HL-60 (cell line): Measurements from ENCODE around the gene HRK.

Experiments
- DNase-seq, 2 experiments: peaks; one replicate each; pipeline ENCODE4 v3.0.0-alpha.2; 2010 to 2020; ENCODE audit warnings: low read depth in 1 of 2, low spot score in 1 of 2
- H3K27ac ChIP-seq: fragments of 250-450 bp; sonication (Bioruptor Pico); replicated peaks from 2 replicates; pipeline ENCODE4 v1.5.1; 2020; ENCODE audit warnings: mild to moderate bottlenecking, moderate library complexity
- H3K27me3 ChIP-seq: fragments of 250-450 bp; sonication (Bioruptor Pico); 2 replicates; pipeline ENCODE4 v1.5.1; 2021; ENCODE audit warnings: mild to moderate bottlenecking, moderate library complexity; ENCODE audit not compliant: insufficient read depth, poor library complexity, severe bottlenecking
- H3K4me3 ChIP-seq: replicated peaks from 2 replicates; pipeline ENCODE4 v1.5.1; 2011; ENCODE audit warnings: mild to moderate bottlenecking, control low read depth, low read length; ENCODE audit not compliant: insufficient read depth
- GABPA ChIP-seq: IDR thresholded peaks from 2 replicates; pipeline ENCODE4 v1.6.1; 2012; ENCODE audit warnings: low read depth
- POLR2AphosphoS5 ChIP-seq: IDR thresholded peaks from 2 replicates; pipeline ENCODE4 v1.6.1; 2012; ENCODE audit warnings: low read depth
- REST ChIP-seq: IDR thresholded peaks from 2 replicates; pipeline ENCODE4 v1.6.1; 2012; ENCODE audit warnings: low read depth; ENCODE audit not compliant: insufficient replicate concordance
- SPI1 ChIP-seq: IDR thresholded peaks from 2 replicates; pipeline ENCODE4 v1.6.1; 2012; ENCODE audit warnings: low read depth, mild to moderate bottlenecking, borderline replicate concordance
- TF ChIP-seq, protein P1 (sequence below): IDR thresholded peaks from one replicate; pipeline ENCODE4 v1.5.1; 2011; ENCODE audit warnings: low read length, control low read depth, inconsistent platforms; ENCODE audit not compliant: insufficient read depth

Gene HRK

DNA sequence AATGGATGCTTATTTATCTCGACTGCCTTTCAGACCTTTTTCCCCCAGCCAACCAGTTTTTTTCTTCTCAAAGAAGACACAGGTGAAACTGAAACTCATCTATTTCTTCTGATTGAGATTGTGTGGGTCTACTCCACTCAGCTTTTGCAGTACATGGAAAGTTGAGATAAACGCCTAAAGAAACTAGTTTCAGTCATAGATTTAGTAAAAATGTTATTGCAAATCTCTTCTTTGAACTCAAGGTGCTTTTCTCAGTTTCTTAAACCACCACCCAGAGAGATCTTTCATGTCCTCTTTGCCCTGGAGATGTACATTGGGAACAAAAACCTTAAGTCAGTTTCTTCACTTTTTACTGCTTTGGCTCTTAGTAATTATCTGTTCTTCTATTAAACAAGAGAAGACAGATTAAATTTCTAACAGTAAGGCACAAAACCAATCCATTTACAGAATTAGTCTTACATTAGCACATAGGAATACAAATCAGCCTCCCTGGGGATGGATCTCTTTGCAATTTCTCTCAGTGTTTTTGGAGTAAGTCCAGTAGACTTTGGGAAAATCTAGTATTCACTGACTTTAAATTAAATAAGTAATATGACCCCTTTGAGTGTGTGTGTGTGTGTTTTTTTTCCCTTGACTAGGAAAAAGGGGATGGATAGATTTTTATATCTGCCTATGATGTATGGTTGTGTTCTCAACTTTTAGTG lies 41.1 kb upstream of the HRK start:
- DNase-seq = no peak
- no peaks in the 10 kb centered on the region for H3K27me3 ChIP-seq
- H3K4me3 ChIP-seq = no peak overlapping the region
- H3K27ac ChIP-seq = no peak overlapping the region
- TF ChIP-seq REST (no peak), SPI1 (no peak), POLR2AphosphoS5 (no peak), GABPA (no peak)
- TF ChIP-seq, protein P1, sequence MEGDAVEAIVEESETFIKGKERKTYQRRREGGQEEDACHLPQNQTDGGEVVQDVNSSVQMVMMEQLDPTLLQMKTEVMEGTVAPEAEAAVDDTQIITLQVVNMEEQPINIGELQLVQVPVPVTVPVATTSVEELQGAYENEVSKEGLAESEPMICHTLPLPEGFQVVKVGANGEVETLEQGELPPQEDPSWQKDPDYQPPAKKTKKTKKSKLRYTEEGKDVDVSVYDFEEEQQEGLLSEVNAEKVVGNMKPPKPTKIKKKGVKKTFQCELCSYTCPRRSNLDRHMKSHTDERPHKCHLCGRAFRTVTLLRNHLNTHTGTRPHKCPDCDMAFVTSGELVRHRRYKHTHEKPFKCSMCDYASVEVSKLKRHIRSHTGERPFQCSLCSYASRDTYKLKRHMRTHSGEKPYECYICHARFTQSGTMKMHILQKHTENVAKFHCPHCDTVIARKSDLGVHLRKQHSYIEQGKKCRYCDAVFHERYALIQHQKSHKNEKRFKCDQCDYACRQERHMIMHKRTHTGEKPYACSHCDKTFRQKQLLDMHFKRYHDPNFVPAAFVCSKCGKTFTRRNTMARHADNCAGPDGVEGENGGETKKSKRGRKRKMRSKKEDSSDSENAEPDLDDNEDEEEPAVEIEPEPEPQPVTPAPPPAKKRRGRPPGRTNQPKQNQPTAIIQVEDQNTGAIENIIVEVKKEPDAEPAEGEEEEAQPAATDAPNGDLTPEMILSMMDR = no peak

- no peak for TF ChIP-seq POLR2AphosphoS5
- no peak for TF ChIP-seq REST
- no peak for TF ChIP-seq SPI1
- TF ChIP-seq GABPA = no peak
- TF ChIP-seq, protein P1 = no peak
- H3K27me3 ChIP-seq = no peaks in the 10 kb centered on the region
- H3K27ac ChIP-seq = no peak overlapping the region
- no peak overlapping the region for H3K4me3 ChIP-seq
- no peak for DNase-seq
Measured at GRCh38 chr12:116920939-116921338, 39.7 kb upstream of the HRK start.

GRCh38 chr12:116919706-116920485 lies 38.7 kb upstream of the HRK start:
- no peak for DNase-seq
- no peak for TF ChIP-seq SPI1
- no peak for TF ChIP-seq GABPA
- TF ChIP-seq REST = no peak
- TF ChIP-seq POLR2AphosphoS5 = no peak
- TF ChIP-seq, protein P1 = no peak
- Histone ChIP-seq H3K27ac (no peak overlapping the region), H3K27me3 (no peaks in the 10 kb centered on the region), H3K4me3 (no peak overlapping the region)
